GM23248 (cell line): Measurements from ENCODE around the gene ANXA6.

Source experiments
- EZH2 ChIP-seq: fragments of 200-600 bp; sonication (generic); IDR thresholded peaks from 2 replicates; pipeline ENCODE4 v1.6.1; 2018; ENCODE audit warnings: antibody characterized with exemption, mild to moderate bottlenecking; ENCODE audit not compliant: insufficient read depth, poor library complexity, severe bottlenecking
- EZH2phosphoT487 ChIP-seq: fragments of 200-600 bp; sonication (generic); IDR thresholded peaks from 2 replicates; pipeline ENCODE4 v1.6.1; 2018; ENCODE audit warnings: antibody characterized with exemption, moderate library complexity, mild to moderate bottlenecking, low read depth; ENCODE audit not compliant: insufficient read depth

GRCh38 chr5:151106043-151106442 is 51.5 kb downstream of the ANXA6 start:
- no peak for TF ChIP-seq EZH2
- no peak for TF ChIP-seq EZH2phosphoT487
